GM20000 (cell line): Measurements from ENCODE around the gene PAX2.

ENCODE experiments used
- DNase-seq: peaks from one replicate; pipeline ENCODE4 v3.0.0; 2012; ENCODE audit warnings: low spot score
- CTCF ChIP-seq: IDR thresholded peaks from 2 replicates; pipeline ENCODE4 v1.5.1; 2012; ENCODE audit warnings: mild to moderate bottlenecking, control low read depth; ENCODE audit errors: extremely low read depth, missing control alignments

The PAX2 gene

GRCh38 chr10:100776671-100777070 is 31.3 kb downstream of the PAX2 start:
- DNase-seq, result no peak
- no peak for TF ChIP-seq CTCF

GRCh38 chr10:100779329-100779728 is 33.9 kb downstream of the PAX2 start:
- no peak for DNase-seq
- no peak for TF ChIP-seq CTCF

GRCh38 chr10:100780324-100780723 is 34.9 kb downstream of the PAX2 start:
- no peak for DNase-seq
- TF ChIP-seq CTCF, result no peak

GRCh38 chr10:100781145-100781665 is 35.8 kb downstream of the PAX2 start:
- no peak for TF ChIP-seq CTCF
- no peak for DNase-seq

- DNase-seq, result no peak
- TF ChIP-seq CTCF, result no peak
These were observed 37.3 kb downstream of the PAX2 start for GRCh38 chr10:100782461-100783244.

GRCh38 chr10:100784126-100784525 is 38.7 kb downstream of the PAX2 start:
- no peak for DNase-seq
- no peak for TF ChIP-seq CTCF

GRCh38 chr10:100786591-100786990 is 41.2 kb downstream of the PAX2 start:
- DNase-seq, result no peak
- no peak for TF ChIP-seq CTCF
